GM10248 (cell line): ENCODE data around the gene CSNK1D.
A peak's percentile ranks its signal among the peaks of the same experiment; 100 is the strongest.

ENCODE experiments used
- CTCF ChIA-PET: fragments of 300-600 bp; sonication (Branson Sonifier 250); formaldehyde crosslinking; extraction: SDS; loops from one replicate; lab custom pipeline; 2021; ENCODE audit warnings: antibody characterized with exemption; lab: Yijun Ruan, JAX
- POLR2A ChIA-PET: fragments of 350-650 bp; sonication (Branson Sonifier 250); formaldehyde crosslinking; extraction: SDS; loops from one replicate; lab custom pipeline; 2020; ENCODE audit warnings: antibody characterized with exemption; lab: Yijun Ruan, JAX
- DNase-seq: peaks from one replicate; pipeline ENCODE4 v3.0.0; 2012; ENCODE audit errors: extremely low spot score
- TF ChIP-seq, protein P1 (sequence below): IDR thresholded peaks from 2 replicates; pipeline ENCODE4 v1.5.1; 2012; ENCODE audit warnings: mild to moderate bottlenecking, low read depth; ENCODE audit errors: extremely low read depth, missing control alignments, control extremely low read depth

Gene CSNK1D

DNA sequence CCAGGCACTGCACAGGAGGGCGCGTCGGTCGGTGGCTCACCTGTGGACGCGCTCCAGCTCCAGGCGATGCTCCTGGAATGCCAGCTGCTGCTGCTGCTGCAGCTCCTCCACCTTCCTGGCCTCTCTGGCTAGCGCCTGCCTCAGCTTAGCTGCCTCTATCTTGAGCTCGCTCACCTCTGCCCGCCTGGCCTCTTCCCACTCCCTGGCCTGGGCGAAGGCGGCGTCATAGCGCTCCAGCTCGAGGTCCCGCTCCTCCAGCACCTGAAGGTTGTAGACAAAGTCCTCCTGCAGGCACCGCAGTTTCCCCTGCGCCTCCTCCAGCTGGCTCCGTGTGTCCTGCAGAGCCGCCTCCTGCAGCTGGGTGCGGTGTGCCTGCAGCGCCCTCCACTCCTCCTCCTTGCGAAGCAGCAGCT lies 72.0 kb downstream of the CSNK1D start:
- ChIA-PET CTCF (interaction anchor here (0.8 to 1.2 kb wide), 3 partner anchors 100 to 242 kb away, joined by 3 read pairs; no protein-coding TSS in a partner anchor), POLR2A (interaction anchor here (2.0 kb wide), 1 partner anchor 27 kb away, joined by 4 read pairs; the partner anchor contains the start of gene SLC16A3)
- no peak for DNase-seq
- TF ChIP-seq, protein P1, sequence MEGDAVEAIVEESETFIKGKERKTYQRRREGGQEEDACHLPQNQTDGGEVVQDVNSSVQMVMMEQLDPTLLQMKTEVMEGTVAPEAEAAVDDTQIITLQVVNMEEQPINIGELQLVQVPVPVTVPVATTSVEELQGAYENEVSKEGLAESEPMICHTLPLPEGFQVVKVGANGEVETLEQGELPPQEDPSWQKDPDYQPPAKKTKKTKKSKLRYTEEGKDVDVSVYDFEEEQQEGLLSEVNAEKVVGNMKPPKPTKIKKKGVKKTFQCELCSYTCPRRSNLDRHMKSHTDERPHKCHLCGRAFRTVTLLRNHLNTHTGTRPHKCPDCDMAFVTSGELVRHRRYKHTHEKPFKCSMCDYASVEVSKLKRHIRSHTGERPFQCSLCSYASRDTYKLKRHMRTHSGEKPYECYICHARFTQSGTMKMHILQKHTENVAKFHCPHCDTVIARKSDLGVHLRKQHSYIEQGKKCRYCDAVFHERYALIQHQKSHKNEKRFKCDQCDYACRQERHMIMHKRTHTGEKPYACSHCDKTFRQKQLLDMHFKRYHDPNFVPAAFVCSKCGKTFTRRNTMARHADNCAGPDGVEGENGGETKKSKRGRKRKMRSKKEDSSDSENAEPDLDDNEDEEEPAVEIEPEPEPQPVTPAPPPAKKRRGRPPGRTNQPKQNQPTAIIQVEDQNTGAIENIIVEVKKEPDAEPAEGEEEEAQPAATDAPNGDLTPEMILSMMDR: no peak

DNA sequence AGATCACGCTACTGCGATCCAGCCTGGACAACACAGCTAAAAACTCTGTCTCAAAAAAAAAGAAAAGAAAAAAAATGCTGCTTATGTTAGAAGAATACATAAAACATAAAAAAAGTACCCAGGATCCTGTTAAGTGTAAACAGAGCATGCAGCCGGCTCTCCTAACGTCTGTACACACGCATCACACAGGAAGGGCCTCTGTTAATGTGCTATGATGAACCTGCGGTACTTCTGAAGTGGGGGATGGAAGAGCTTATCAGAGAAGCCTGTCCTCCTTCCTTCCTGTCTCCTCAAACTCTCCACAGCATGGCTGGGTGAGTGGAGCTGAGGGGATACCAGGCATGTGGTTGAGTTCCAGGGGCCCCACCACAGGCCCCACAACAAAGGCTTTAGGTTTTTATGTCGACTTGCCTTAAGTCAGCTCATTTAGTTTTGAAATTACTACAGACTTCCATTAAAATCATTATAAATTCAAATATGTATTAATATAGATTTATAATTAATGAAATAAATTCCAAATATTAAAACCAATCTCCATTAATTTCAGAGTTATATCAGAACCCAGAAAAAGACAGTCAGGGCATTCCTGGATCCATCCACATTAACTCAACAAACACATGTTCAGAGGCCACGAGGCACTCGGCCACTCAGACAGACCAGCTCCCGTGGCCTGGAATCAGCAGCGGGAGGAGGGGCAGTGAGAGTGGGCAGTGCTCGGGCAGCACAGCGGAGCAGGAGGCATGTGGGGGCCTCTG lies 72.6 kb downstream of the CSNK1D start:
- ChIA-PET CTCF (interaction anchor here (0.8 to 1.9 kb wide), 4 partner anchors 101 to 241 kb away, joined by 3 to 5 read pairs (median 3); no protein-coding TSS in a partner anchor), POLR2A (interaction anchor here (2.0 kb wide), 1 partner anchor 28 kb away, joined by 4 read pairs; the partner anchor contains the start of gene SLC16A3)
- no peak for DNase-seq
- TF ChIP-seq, protein P1: no peak

DNA sequence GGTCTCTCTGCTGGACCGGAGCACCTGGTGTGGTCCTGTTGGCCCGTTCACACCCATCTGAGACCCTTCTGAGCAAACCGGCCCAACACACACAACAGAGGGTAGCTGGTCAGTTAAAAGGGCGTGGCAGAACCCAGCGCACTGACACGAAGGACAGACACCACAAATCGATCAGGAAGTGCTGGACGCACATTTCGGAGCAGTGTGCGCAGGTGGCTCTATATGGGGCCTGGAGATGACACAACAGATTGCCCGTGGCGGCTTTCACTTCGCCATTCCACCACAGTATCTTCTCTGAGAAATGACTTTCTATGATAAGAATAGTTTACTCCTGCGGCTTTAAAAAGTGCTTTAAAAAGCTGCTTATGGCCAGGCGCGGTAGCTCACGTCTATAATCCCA lies 73.4 kb downstream of the CSNK1D start:
- POLR2A ChIA-PET: no interaction called here
- CTCF ChIA-PET: interaction anchor here (0.9 to 1.9 kb wide), 2 partner anchors 36 to 170 kb away, joined by 3 to 5 read pairs; no protein-coding TSS in a partner anchor
- no peak for DNase-seq
- TF ChIP-seq, protein P1: no peak

DNA sequence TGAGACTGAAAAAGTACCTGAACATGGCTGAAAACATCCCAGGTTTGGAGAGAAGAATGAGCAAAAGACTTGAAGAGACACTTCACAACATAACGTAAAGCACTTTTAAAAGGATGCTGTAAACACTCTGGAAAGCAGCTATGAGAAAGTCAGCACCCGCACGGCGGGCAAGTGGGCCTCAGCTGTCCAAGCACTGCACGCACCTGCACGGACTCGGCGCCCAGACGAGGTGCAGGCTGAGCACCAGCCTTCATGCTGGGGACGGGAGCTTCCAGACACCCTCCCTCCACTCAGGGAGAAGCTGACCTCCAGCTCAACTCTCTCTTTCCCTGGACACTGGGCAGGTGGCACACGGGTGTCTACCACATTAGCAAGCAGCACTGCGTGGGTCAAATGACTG lies 74.0 kb downstream of the CSNK1D start:
- POLR2A ChIA-PET: interaction anchor here (0.6 kb wide), 1 partner anchor 534 kb away, joined by 3 read pairs; no protein-coding TSS in a partner anchor
- CTCF ChIA-PET: interaction anchor here (0.9 to 1.9 kb wide), 2 partner anchors 37 to 169 kb away, joined by 3 to 5 read pairs; no protein-coding TSS in a partner anchor

DNA sequence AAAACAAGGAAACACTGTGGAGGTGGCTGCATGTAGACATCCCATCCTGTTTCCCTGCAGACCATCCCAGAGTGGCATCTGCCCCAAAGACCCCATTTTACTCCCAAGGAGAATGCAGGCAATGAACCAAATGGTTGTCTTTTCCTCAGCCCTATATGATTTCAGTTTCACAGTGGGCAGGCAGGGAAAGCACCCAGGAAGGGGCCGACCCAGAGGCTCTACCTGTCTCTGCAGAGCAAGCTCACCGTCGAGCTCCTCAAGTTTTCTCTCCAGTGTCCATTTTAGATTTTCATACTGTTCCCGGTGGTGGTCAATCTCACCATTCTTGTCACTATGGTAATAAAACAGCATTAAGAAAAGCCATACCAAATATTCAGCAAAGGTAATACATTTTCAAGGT lies 75.4 kb downstream of the CSNK1D start:
- POLR2A ChIA-PET: interaction anchor here (0.6 kb wide), 1 partner anchor 15 kb away, joined by 3 read pairs; no protein-coding TSS in a partner anchor

More for the DNA sequence above, 74.0 kb downstream of the CSNK1D start:
- TF ChIP-seq, protein P1: no peak
- no peak for DNase-seq

More for the DNA sequence above, 75.4 kb downstream of the CSNK1D start:
- CTCF ChIA-PET: interaction anchor here (1.0 to 1.2 kb wide), 2 partner anchors 12 to 166 kb away, joined by 3 read pairs; no protein-coding TSS in a partner anchor
- peak; percentile 48 for DNase-seq
- TF ChIP-seq, protein P1: no peak
